Stimulated activated CD4-positive, alpha-beta T cell treated with anti-CD3 and anti-CD28 coated beads, Interleukin-1b, Interleukin-23, amount 100 ng/mL, for 48 hours (primary cell): ENCODE measurements around the gene RND3.

Source experiments
- DNase-seq: peaks from one replicate; pipeline ENCODE4 v3.0.0-alpha.2; 2020

The RND3 gene

GRCh38 chr2:150474326-150475074, 13.0 kb downstream of the RND3 start:
- DNase-seq, result no peak

GRCh38 chr2:150473767-150474166, 13.7 kb downstream of the RND3 start:
- no peak for DNase-seq

- no peak for DNase-seq
Measured at GRCh38 chr2:150472511-150472899, 15.0 kb downstream of the RND3 start.

GRCh38 chr2:150471813-150472510, 15.5 kb downstream of the RND3 start:
- DNase-seq, result no peak

- DNase-seq, result no peak
Measured at GRCh38 chr2:150470435-150470834, 17.0 kb downstream of the RND3 start.

- DNase-seq, result no peak
Measured at GRCh38 chr2:150469706-150470274, 17.7 kb downstream of the RND3 start.

GRCh38 chr2:150468350-150468960, 19.0 kb downstream of the RND3 start:
- DNase-seq, result no peak

GRCh38 chr2:150467621-150467963, 19.9 kb downstream of the RND3 start:
- no peak for DNase-seq

- no peak for DNase-seq
Measured at GRCh38 chr2:150466741-150467620, 20.5 kb downstream of the RND3 start.

- DNase-seq, result no peak
Measured at GRCh38 chr2:150465703-150466569, 21.5 kb downstream of the RND3 start.

- DNase-seq, result no peak
Measured at GRCh38 chr2:150464986-150465385, 22.5 kb downstream of the RND3 start.

GRCh38 chr2:150464270-150464669, 23.2 kb downstream of the RND3 start:
- DNase-seq, result no peak

GRCh38 chr2:150462770-150463169, 24.7 kb downstream of the RND3 start:
- no peak for DNase-seq

- no peak for DNase-seq
Measured at GRCh38 chr2:150459281-150459680, 28.2 kb downstream of the RND3 start.

GRCh38 chr2:150450765-150451164, 36.7 kb downstream of the RND3 start:
- DNase-seq, result no peak

- no peak for DNase-seq
Measured at GRCh38 chr2:150449856-150450255, 37.6 kb downstream of the RND3 start.

- no peak for DNase-seq
Measured at GRCh38 chr2:150445398-150445797, 42.1 kb downstream of the RND3 start.

- no peak for DNase-seq
Measured at GRCh38 chr2:150442484-150442883, 45.0 kb downstream of the RND3 start.

GRCh38 chr2:150441784-150442183, 45.7 kb downstream of the RND3 start:
- DNase-seq, result no peak

- no peak for DNase-seq
Measured at GRCh38 chr2:150441226-150441625, 46.2 kb downstream of the RND3 start.

GRCh38 chr2:150438654-150439053, 48.8 kb downstream of the RND3 start:
- DNase-seq, result no peak

GRCh38 chr2:150438041-150438440, 49.4 kb downstream of the RND3 start:
- no peak for DNase-seq
